Mucosa of stomach (tissue), 1 donor: Measurements from ENCODE around the gene DLD.
"Not testable (repeated sequence)": the region's sequence is repeated elsewhere in the genome, so short reads cannot be mapped to it uniquely, and the experiment has no call there.

Experiments used
- H3K27me3 ChIP-seq: one replicate; pipeline ENCODE4 v1.7.0; 2013; ENCODE audit warnings: mild to moderate bottlenecking, low read length; ENCODE audit not compliant: control insufficient read depth, insufficient read depth
- H3K36me3 ChIP-seq: one replicate; pipeline ENCODE4 v1.7.0; 2013; ENCODE audit warnings: low read length; ENCODE audit not compliant: control insufficient read depth, insufficient read depth
- H3K4me1 ChIP-seq: one replicate; pipeline ENCODE4 v1.7.0; 2013; ENCODE audit warnings: mild to moderate bottlenecking, low read length; ENCODE audit not compliant: control insufficient read depth, insufficient read depth
- H3K4me3 ChIP-seq: one replicate; pipeline ENCODE4 v1.7.0; 2013; ENCODE audit warnings: low read length
- H3K9ac ChIP-seq: one replicate; pipeline ENCODE4 v1.7.0; 2013; ENCODE audit warnings: mild to moderate bottlenecking, low read length, moderate library complexity
- H3K9me3 ChIP-seq: one replicate; pipeline ENCODE4 v1.7.0; 2013; ENCODE audit warnings: mild to moderate bottlenecking, low read length, moderate library complexity; ENCODE audit not compliant: control insufficient read depth
- donor health status: Pancreatic carcinoma.

The DLD gene

DNA sequence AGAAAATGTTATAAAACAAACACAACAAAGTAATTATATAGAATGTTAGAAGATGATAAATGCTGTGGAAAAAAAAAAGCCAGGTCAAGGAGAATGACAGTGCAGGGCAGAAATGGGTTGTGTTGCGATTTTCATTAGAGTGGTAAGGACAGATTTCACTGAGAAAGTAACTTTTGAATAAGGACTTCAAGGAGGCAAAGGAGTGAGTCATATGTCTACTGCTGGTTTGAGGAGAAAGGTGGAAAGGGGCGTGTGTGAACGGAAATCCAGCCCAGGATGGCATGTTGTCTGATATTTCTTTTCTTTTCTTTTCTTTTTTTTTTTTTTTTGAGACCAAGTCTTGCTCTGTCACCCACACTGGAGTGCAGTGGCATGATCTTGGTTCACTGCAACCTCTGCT is 12.3 kb upstream of the DLD start:
- no peak overlapping the region for H3K4me3 ChIP-seq
- no peaks in the 10 kb centered on the region for H3K4me1 ChIP-seq
- no peak overlapping the region for H3K9ac ChIP-seq
- H3K36me3 ChIP-seq, result no peaks in the 10 kb centered on the region
- no peaks in the 10 kb centered on the region for H3K27me3 ChIP-seq
- no peaks in the 10 kb centered on the region for H3K9me3 ChIP-seq

DNA sequence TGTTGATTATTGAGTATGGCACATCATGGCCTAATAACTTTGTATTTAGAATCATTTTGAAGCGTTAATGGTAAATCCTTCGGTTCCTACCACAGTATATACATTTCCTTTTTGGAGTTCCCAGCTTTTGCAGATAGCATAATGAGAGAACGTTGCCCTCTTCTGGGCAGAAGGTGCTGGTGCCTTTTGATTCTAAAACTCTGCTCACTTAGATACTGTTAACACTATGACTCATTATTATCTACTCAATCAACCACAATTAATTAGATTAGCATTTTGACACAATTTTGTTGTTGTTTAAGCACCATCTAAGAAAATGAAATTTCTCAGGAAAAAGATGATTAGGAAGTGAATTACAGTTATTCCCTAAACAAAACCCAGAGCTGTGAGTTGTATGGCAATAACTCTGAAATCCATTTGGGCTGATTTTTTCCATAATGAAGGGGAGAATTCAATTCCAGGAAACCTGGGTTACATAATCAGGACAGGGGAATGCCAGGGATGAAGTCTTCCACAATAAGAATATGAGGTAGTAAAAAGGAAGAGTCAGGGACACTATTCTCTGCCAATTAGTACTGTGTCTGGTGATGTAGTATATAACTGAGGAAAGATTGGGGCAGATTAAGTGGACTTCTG is 11.5 kb upstream of the DLD start:
- Histone ChIP-seq H3K36me3 (no peaks in the 10 kb centered on the region), H3K27me3 (no peaks in the 10 kb centered on the region), H3K9ac (no peak overlapping the region), H3K4me1 (no peaks in the 10 kb centered on the region), H3K4me3 (no peak overlapping the region), H3K9me3 (no peaks in the 10 kb centered on the region)

DNA sequence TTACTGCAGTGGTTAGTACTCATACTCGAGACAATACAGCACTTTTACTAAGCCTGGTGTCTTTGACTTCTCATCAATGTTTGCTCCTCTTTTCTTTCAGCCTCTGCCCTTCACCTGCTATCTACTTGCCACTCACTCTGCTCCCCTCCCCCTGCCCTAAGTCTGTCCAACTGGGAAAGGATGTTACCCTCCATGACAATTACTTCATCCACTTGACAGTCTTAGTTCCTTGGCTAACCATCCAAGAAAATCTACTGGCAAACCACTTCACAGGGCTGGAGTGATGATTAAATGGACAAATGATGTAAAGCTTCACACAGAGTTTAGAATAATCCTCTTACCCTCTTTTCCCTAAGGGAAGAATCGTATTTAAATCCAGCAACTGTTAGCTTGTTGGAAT is 8.2 kb upstream of the DLD start:
- Histone ChIP-seq H3K9me3 (no peaks in the 10 kb centered on the region), H3K4me3 (no peak overlapping the region), H3K4me1 (no peaks in the 10 kb centered on the region), H3K27me3 (no peaks in the 10 kb centered on the region), H3K9ac (no peak overlapping the region), H3K36me3 (no peaks in the 10 kb centered on the region)

- Histone ChIP-seq H3K36me3 (no peaks in the 10 kb centered on the region), H3K27me3 (no peaks in the 10 kb centered on the region)
These were observed 6.7 kb upstream of the DLD start for GRCh38 chr7:107884066-107884818.

GRCh38 chr7:107887827-107888226 is 3.2 kb upstream of the DLD start:
- not testable (repeated sequence) for H3K4me1 ChIP-seq, H3K9me3 ChIP-seq, H3K9ac ChIP-seq, H3K4me3 ChIP-seq, H3K36me3 ChIP-seq, H3K27me3 ChIP-seq

More at GRCh38 chr7:107884066-107884818, 6.7 kb upstream of the DLD start:
- Histone ChIP-seq H3K9ac (no peak overlapping the region), H3K4me1 (no peaks in the 10 kb centered on the region), H3K4me3 (no peak overlapping the region), H3K9me3 (no peaks in the 10 kb centered on the region)

- Histone ChIP-seq H3K4me1 (peaks cover 11% of the 10 kb centered on the region), H3K27me3 (no peaks in the 10 kb centered on the region), H3K9ac (no peak overlapping the region), H3K36me3 (no peaks in the 10 kb centered on the region), H3K9me3 (no peaks in the 10 kb centered on the region), H3K4me3 (peak overlapping the region; percentile 71)
These were observed 991 bp upstream of the DLD start for GRCh38 chr7:107889992-107890391.

- H3K4me1 ChIP-seq, result peaks cover 11% of the 10 kb centered on the region
- no peaks in the 10 kb centered on the region for H3K9me3 ChIP-seq
- H3K4me3 ChIP-seq, result peak overlapping the region; percentile 71
- no peaks in the 10 kb centered on the region for H3K27me3 ChIP-seq
- H3K9ac ChIP-seq, result peak overlapping the region; percentile 78
- no peaks in the 10 kb centered on the region for H3K36me3 ChIP-seq
These were observed 456 bp upstream of the DLD start for GRCh38 chr7:107890493-107890961.

- H3K27me3 ChIP-seq, result no peaks in the 10 kb centered on the region
- H3K4me3 ChIP-seq, result peak overlapping the region; percentile 71
- peaks cover 11% of the 10 kb centered on the region for H3K4me1 ChIP-seq
- peak overlapping the region; percentile 78 for H3K9ac ChIP-seq
- no peaks in the 10 kb centered on the region for H3K9me3 ChIP-seq
- no peaks in the 10 kb centered on the region for H3K36me3 ChIP-seq
These were observed 818 bp downstream of the DLD start for GRCh38 chr7:107891636-107892366.

DNA sequence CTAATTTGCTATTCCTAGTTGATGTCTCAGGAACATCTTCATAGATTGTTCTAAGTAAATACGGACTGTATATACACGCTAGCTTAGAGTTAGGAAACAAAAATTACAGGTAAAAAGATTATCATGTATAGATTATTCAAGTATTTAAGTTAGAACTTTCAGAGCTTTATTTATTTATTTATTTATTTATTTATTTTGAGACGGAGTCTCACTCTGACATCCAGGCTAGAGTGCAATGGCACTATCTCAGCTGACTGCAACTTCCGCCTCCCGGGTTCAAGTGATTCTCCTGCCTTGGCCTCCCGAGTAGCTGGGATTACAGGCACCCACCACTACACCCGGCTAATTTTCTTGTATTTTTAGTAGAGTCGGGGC is 1.4 kb downstream of the DLD start:
- not testable (repeated sequence) for H3K36me3 ChIP-seq, H3K9ac ChIP-seq, H3K27me3 ChIP-seq, H3K9me3 ChIP-seq, H3K4me3 ChIP-seq
- H3K4me1 ChIP-seq, result peaks cover 11% of the 10 kb centered on the region

GRCh38 chr7:107898997-107899594 is 8.1 kb downstream of the DLD start:
- no peak overlapping the region for H3K4me3 ChIP-seq
- no peaks in the 10 kb centered on the region for H3K4me1 ChIP-seq
- no peaks in the 10 kb centered on the region for H3K27me3 ChIP-seq
- H3K9ac ChIP-seq, result no peak overlapping the region
- H3K36me3 ChIP-seq, result no peaks in the 10 kb centered on the region
- no peaks in the 10 kb centered on the region for H3K9me3 ChIP-seq

DNA sequence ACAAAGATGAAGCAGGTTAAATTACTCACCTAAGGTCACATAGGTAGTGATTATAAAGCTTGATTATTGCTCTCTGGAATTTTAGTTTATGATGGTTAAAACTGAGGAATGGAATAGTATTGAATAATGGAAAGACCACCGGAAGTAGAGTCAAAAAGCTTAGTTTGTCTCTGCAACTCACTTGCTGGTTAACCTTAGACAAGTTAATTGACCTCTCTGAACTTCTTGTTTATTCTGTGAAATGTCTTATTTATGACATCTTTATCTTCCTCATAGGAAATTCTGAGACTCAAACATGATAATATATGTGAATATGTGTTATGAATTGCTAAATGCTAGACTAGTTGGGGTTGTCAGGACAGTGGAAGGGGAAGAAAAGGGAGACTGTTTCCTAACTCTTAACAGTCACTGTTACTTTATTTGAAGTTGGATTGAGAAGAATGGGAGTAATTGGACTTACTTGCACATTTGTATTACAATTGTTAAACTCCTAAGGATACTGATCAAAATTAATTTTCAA is 9.6 kb downstream of the DLD start:
- Histone ChIP-seq H3K27me3 (no peaks in the 10 kb centered on the region), H3K4me3 (no peak overlapping the region), H3K4me1 (no peaks in the 10 kb centered on the region), H3K9ac (no peak overlapping the region), H3K9me3 (no peaks in the 10 kb centered on the region), H3K36me3 (no peaks in the 10 kb centered on the region)

DNA sequence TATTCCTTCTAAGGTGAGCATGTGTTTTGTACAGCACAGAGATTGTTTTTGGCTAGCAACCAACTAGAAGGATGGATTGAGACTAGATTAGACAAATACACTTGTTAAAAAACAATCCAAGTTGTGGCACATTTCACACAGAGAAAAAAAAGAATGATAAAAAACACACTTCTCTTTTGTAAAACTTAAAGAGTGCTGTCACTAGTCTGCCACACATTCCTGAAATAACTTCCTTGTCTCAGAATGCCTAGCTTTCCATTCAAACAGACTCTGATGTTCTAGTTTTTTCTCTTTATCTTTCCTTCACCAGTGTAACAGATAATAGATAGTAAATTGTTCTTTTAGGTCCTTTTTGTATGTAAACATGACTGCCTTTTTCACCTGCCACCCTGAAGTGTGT is 11.4 kb downstream of the DLD start:
- Histone ChIP-seq H3K9me3 (no peaks in the 10 kb centered on the region), H3K4me3 (no peak overlapping the region), H3K9ac (no peak overlapping the region), H3K27me3 (no peaks in the 10 kb centered on the region), H3K36me3 (no peaks in the 10 kb centered on the region), H3K4me1 (no peaks in the 10 kb centered on the region)
